ENCODE measurements around the gene KCNJ6.
"Not testable (repeated sequence)": the region's sequence is repeated elsewhere in the genome, so short reads cannot be mapped to it uniquely, and the experiment has no call there.

Gene KCNJ6

GRCh38 chr21:37592496-37592895, 323.8 kb downstream of the KCNJ6 start:
- no peak for DNase-seq

GRCh38 chr21:37591994-37592393, 324.3 kb downstream of the KCNJ6 start:
- DNase-seq, result not testable (repeated sequence)

- not testable (repeated sequence) for DNase-seq
Observed at GRCh38 chr21:37590836-37591235, 325.4 kb downstream of the KCNJ6 start.

GRCh38 chr21:37588644-37589043, 327.6 kb downstream of the KCNJ6 start:
- DNase-seq, result not testable (repeated sequence)

- no peak for DNase-seq
Observed at GRCh38 chr21:37587635-37588177, 328.6 kb downstream of the KCNJ6 start.

GRCh38 chr21:37587203-37587602, 329.1 kb downstream of the KCNJ6 start:
- DNase-seq, result no peak

- DNase-seq, result peak; percentile 83
Observed at GRCh38 chr21:37582590-37582989, 333.7 kb downstream of the KCNJ6 start.

GRCh38 chr21:37580666-37581065, 335.6 kb downstream of the KCNJ6 start:
- DNase-seq, result no peak

- DNase-seq, result no peak
Observed at GRCh38 chr21:37579356-37579755, 336.9 kb downstream of the KCNJ6 start.

GRCh38 chr21:37578471-37579126, 337.7 kb downstream of the KCNJ6 start:
- DNase-seq, result no peak

- not testable (repeated sequence) for DNase-seq
Observed at GRCh38 chr21:37576929-37577328, 339.3 kb downstream of the KCNJ6 start.

GRCh38 chr21:37575580-37575979, 340.7 kb downstream of the KCNJ6 start:
- no peak for DNase-seq

GRCh38 chr21:37574751-37575150, 341.5 kb downstream of the KCNJ6 start:
- no peak for DNase-seq

- DNase-seq, result no peak
Observed at GRCh38 chr21:37574316-37574715, 341.9 kb downstream of the KCNJ6 start.

GRCh38 chr21:37571442-37571841, 344.8 kb downstream of the KCNJ6 start:
- no peak for DNase-seq

- DNase-seq, result no peak
Observed at GRCh38 chr21:37568916-37569315, 347.3 kb downstream of the KCNJ6 start.

- no peak for DNase-seq
Observed at GRCh38 chr21:37568415-37568814, 347.8 kb downstream of the KCNJ6 start.

GRCh38 chr21:37566790-37567615, 349.3 kb downstream of the KCNJ6 start:
- no peak for DNase-seq

GRCh38 chr21:37565530-37566223, 350.6 kb downstream of the KCNJ6 start:
- DNase-seq, result peak; percentile 63

GRCh38 chr21:37564924-37565529, 351.2 kb downstream of the KCNJ6 start:
- DNase-seq, result no peak

GRCh38 chr21:37564341-37564923, 351.8 kb downstream of the KCNJ6 start:
- DNase-seq, result peak; percentile 92

- peak; percentile 97 for DNase-seq
Observed at GRCh38 chr21:37563641-37564340, 352.5 kb downstream of the KCNJ6 start.
